ENCODE data around the gene GRK2. TPM values are rescaled to one million over a fixed set of nuclear protein-coding genes. Genes with fewer than 3 reads are reported as not detected.
A peak's percentile ranks its signal among the peaks of the same experiment; 100 is the strongest.
"Not testable (repeated sequence)": the region's sequence is repeated elsewhere in the genome, so short reads cannot be mapped to it uniquely, and the experiment has no call there.

The GRK2 gene
- total RNA-seq, 1 experiment from 2014 or later = 270 TPM

DNA sequence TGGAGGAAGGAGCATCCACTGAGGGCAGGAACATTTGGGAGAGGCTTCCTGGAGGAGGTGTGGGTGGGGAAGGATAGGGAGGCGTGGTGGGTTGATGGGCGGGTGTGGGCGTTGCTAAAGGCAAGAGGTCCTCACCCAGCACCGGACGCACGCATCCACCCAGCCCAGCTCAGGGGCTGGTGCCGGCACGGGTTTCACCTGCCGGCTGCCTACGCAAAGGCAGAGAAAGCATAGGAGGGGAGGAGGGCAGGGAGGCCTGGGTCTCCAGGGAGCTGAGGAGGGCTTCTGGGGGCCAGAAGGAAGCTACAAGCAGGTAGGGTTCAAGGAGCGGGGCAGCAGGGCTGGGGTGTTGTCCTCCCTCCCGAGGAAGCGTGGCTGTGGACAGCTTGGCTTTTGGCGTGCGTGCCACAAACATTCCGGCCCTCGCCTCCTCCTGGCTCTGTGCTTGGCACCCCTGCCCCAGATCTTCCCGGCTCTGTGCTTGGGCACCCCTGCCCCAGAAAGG is 44.8 kb downstream of the GRK2 start:
- DNase-seq (ENCODE audit: low spot score) = no peak

DNA sequence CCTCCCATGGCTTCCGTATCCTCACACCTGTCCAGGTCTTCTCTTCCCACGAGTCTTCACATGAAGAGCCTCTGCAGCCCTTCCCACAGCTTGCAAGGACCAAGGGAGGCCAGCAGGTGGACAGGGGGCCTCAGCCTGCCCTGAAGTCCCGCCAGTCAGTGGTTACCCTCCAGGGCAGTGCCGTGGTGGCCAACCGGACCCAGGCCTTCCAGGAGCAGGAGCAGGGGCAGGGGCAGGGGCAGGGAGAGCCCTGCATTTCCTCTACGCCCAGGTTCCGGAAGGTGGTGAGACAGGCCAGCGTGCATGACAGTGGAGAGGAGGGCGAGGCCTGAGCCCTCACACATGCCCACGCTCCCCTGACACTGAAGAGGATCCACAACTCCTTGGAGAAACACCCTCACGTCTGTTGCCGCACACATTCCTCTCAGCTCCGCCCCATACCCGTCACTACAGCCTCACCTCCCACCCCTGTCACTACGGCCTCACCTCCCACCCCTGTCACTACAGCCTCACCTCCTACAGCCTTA is 45.3 kb downstream of the GRK2 start:
- peak; percentile 80 for DNase-seq (ENCODE audit: low spot score)

DNA sequence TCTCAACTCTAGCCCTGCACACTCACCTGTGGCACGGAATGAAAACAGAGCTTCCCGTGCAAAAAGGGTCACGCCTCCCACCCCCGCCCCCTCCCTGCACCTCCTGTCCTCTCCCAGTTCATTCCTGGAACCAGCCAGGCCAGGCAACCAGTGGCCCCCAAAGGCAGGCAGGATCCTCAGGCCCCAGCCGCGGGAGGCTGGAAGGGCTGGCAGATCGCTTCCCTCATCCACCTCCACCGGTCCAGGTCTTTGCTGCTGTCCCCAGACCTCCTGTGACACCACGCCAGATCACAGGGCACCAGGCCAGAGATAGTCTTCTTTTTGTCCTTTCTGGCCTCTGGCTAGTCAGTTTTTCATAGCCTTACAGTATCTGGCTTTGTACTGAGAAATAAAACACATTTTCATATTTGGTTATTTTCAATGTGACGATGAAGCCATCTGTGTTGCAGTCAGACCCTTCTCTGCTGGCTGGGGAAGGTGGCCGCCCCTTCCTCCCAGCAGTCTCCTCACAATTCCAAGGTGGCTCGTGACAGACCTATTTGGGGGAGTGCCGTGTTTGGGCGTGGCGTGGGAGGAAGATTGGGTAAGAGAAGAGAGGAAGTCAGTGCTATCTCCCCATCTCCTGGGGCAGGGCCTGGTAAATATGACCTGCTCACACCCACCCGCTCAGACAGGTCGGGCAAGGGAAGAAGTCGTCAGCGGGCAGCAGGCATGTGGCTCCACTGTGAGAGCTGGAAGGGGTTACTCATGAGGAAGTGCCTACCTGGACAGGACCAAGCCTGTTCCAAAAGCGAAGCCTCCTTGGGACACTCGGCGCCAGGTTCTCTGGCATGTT is 46.1 kb downstream of the GRK2 start:
- peak; percentile 94 for DNase-seq (ENCODE audit: low spot score)

DNA sequence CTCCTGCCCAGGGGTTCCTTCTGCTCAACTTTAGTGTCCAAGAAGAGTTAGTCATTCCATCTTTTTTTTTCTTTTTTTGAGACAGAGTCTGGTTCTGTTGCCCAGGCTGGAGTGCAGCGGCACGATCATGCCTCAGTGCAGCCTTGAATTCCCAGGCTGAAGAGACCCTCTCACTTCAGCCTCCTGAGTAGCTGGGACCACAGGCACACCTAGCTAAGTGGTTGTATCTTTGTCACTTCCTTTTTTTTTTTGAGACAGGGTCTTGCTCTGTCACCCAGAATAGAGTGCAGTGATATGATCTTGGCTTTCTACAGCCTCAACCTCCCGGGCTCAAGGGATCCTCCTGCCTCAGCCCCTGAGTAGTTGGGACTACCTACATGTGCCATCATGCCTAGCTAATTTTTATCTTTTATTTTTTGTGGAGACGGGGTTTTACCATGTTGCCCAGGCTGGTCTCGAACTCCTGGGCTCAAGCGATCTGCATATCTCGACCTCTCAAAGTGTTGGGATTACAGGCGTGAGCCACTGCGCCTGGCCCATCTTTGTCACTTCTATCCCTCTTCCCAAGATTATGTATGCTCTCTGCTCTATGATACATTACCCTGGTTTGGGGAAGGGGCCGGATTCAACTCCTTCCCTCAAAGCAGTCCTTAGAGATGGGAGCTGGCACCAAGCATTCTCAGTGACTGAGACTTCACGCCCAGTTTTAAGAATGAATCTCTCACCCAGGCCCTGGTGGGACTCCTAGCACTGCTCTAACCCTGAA is 47.0 kb downstream of the GRK2 start:
- DNase-seq (ENCODE audit: low spot score) = no peak

DNA sequence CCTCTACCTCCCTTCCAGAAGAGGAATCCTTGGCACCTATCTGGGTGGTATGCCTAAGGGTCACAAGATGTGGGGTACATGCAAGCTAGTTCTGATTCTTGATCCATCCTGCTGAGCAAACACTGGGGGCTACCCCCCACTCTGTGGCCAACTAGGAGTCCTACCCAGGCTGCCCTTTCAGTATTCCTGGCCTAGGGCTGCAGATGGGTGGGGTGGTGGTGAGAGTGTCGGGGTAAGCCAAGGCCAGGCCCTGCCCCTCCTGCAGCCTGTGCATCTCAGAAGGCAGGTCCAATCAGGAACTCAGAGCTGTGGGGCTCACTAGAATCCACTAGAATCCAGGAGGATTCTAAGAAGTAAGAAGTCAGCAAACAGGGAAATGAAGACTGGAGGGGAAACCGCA is 47.9 kb downstream of the GRK2 start:
- no peak for DNase-seq (ENCODE audit: low spot score)

DNA sequence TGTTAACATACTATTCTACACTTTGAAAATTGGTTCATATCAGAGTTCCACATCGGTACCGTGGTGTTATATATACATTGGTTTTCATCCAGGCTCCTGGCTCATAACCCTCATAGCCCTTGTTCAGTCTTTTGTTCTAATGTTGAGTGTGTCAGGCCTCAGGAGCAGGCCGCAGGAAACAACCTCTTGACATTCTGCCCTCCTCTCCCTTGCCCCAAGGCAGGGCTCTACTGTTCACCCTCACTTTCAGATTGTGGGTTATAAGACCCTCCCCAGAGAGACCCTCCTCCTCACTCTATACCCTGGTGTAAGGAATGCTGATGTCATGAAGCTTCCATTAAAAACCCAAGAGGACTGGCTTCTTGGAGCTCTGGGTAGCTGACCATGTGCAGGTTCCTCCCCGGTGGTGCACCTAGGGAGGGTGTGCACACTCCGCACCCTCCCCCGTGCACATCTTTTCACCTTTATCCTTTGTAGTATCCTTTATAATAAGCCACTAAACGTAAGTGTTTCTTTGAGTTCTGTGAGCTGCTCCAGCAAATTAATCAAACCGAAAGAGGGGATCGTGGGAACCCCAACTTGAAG is 49.1 kb downstream of the GRK2 start:
- DNase-seq (ENCODE audit: low spot score) = no peak

DNA sequence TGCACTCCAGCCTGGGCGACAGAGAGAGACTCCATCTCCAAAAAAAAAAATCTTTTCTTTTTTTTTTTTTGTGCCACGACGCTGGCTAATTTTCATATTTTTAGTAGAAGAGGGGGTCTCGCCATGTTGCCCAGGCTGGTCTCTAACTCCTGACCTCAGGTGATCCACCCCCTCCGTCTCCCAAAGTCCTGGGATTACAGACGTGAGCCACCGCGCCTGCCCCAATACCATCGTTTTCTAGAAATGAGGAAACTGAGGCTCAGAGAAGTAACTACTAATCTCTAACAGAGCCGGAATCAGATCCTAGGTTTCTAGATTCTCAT is 50.6 kb downstream of the GRK2 start:
- no peak for DNase-seq (ENCODE audit: low spot score)

DNA sequence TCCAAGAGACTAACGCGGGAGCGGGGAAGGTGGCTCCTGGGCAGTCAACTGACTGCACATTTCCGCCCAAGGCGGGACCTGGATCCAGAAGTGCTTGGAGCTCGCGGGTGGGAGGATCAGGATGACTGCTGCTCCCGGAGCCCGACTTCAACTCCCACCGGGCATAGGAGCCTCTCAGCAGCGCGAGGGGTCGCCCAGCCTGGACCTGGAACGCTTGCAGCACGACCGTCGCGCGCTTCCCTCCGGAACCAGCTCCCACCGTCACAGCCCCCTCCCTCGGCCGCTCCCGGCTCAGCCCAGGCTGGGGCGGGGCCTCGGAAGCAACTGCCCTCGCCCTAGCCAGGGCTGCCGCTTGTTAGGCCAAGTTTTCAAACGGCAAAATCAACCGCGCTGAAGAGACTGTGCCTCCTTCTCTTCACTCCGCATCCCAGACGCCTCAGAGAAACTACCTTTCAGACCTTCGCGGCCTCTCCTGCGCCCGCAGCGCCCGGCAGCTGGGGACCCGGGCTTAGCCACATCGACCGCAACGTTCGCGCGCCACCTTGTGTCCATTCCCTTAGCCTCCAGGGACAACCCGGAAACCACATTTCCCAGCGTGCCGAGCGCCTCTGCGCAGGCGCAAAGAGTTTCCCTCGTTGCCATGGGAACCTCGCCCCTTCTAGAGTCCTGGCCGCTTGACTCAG is 51.1 kb downstream of the GRK2 start:
- DNase-seq (ENCODE audit: low spot score) = peak; percentile 100

DNA sequence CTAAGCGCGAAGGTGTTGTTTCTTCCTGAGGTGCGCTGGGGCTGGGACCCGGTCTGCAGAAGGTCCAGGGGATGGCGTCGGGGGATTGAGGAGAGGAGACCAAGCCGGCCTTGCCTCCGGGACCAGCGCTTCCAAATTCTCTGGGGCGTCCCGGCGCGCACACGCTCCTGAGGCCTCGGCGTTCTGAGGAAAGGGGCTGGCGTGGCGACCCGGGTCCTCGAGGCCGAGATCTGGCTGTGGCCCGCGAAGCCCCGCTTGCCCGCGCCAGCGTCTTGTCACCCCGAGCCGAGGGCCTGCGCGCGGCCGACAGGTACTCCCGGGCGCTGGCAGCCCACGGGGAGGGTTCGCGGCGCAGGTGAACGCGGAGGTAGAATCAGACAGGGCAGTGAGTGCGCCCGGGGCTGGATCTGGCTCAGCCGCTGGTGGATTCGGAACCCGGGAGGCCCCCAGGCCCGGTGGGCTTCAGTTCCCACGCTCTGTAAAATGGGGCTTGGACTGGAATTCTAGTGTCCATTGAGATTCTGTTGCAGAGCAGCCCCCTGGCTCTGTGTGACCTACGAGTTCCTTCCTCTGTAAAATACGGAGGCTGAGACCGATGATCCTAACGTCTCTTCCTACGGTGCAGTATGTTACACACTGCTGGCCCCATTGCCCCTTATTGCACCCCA is 51.7 kb downstream of the GRK2 start:
- DNase-seq (ENCODE audit: low spot score) = peak; percentile 53

DNA sequence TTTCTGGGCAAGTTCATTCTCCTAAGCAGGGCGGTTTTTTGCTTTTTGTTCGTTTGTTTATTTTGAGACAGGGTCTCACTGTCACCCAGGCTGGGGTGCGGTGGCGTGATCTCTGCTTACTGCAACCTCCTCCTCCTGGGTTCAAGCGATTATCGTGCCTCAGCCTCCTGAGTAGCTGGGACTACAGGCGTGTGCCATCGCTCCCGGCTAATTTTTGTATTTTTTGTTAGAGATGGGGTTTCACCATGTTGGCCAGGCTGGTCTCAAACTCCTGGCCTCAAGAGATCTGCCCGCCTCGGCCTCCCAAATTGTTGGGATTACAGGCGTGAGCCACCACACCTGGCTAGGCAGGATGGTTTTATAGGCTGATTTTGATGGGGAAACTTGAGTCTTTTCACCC is 52.6 kb downstream of the GRK2 start:
- DNase-seq (ENCODE audit: low spot score) = not testable (repeated sequence)

DNA sequence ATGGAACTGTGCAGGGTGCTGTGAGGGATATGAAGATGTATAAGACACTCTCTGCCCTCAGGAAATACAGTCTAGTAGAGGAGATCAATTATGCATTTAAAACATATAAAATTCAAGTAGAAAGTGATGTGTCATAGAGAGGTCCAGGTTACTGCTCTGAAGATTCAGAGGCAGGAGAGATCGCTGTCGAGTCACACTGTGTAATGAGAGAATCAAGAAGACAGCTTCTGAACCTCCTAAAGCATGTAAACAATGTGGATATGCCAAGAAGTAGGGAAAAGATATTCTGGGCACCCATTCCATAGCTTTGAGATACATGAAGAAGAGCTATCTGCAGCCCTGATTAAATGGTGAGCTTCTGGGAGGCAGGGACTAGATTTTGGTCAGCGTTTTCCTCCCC is 53.7 kb downstream of the GRK2 start:
- DNase-seq (ENCODE audit: low spot score) = no peak

DNA sequence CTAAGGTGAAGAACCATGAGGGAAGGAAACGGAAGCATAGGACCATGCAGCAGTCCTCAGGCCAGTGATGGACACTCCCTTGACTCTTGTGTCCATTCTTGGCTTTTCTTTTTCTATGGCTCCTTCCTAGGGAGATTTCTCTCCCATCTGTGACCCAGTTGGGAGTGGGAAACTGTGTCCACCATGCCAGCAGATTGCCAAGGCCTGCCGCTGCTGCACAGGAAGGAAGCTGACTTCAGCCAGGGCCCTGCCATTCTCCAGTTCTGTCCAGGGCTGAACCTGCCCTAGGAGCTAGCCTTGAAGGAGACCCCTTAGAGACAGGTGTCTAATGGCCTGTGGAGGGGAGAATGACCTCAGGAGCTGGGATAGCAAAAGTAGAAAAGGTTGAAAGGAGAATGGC is 54.4 kb downstream of the GRK2 start:
- no peak for DNase-seq (ENCODE audit: low spot score)

DNA sequence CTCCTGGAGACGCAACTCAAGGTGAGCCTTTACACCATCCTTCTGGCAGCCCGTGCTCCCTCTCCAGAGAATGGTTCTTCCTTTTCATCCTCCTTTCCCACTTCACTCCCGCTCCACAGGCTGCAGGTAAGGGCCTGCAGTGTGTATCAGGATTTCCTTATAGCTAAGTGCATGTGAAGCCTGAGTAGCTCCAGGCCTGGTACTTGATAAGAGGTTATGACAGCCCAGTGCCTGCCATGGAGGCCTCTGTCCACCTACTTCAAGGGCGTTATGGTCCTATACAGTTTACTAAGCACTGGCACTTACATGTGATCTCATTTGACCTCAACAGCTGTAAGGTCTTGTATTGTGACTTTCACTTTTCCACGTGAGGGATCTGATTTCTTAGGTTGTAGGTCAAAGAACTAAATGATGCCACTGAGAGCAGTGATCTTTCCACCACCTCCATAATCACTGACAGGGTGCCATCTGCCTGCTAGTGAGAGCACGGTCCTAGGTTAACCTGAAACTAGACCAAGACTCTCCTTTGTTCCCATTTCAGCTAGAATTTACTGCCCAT is 55.1 kb downstream of the GRK2 start:
- no peak for DNase-seq (ENCODE audit: low spot score)

DNA sequence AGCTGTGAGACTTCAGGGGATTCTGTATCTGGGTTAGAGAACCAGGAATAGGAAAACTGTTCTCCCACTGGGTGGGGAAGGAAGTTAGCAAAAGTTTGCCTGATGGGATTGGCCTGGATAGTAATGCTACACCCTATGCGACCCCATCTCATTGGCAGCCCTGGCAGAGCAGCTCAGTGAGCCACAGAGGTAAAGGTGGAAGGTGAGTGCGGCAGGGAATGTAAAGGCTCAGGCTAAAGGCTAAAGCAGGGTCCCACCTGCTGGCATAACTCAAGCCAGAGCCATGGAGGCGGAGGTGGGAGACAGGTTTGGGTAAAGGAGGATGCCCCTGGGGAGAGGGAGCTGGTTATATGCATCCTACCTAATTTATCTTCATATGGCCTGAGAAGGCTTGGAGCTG is 55.8 kb downstream of the GRK2 start:
- DNase-seq (ENCODE audit: low spot score) = no peak

DNA sequence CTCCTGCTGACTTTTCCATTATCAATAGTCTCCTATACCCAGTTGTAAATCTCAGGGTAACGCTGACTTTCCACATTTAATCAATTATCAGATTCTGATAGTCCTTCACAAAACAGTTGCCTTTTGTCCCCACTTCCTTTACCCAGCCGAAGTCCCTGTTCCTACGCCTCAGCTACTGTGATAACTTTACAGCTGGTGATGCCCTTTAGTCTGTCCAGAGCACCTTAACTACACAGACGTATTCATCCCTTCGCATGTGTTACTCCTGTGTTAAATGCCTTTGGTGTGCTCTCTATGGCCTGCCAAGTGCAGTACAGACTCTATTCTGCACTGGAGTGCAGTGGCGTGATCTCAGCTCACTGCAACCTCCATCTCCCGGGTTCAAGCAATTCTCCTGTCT is 57.3 kb downstream of the GRK2 start:
- DNase-seq (ENCODE audit: low spot score) = no peak

DNA sequence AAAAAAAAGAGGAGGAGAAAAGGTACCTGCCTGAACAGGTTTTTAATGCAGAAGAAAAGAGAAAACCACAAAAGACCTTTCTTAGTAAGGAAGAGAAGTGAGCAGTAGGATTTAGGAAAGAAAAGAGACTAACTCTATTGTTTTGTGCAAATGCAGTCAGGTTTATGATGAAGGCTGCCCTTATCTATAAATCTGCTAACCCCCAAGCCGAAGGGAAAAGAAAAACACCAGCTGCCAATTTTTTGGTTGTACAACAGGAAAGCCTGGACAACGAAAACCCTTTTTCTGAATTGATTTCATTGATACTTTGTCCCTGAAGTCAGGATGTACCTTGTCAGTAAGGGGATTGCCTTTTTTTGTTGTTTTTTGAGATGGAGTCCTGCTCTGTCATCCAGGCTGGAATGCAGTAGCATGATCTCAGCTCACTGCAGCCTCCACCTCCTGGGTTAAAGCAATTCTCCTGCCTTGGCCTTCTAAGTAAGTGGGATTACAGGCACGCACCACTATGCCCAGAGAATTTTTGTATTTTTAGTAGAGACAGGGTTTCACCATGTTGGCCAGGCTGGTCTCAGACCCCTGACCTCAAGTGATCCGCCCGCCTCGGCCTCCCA is 65.9 kb downstream of the GRK2 start:
- DNase-seq (ENCODE audit: low spot score) = no peak

Measured in HT-29 (cell line).